ENCODE results near the gene TEX38. TPM values are rescaled to one million over a fixed set of nuclear protein-coding genes. Genes with fewer than 3 reads are reported as not detected.

The TEX38 gene
- total and polyA plus RNA-seq, 4 donors: not detected

DNA sequence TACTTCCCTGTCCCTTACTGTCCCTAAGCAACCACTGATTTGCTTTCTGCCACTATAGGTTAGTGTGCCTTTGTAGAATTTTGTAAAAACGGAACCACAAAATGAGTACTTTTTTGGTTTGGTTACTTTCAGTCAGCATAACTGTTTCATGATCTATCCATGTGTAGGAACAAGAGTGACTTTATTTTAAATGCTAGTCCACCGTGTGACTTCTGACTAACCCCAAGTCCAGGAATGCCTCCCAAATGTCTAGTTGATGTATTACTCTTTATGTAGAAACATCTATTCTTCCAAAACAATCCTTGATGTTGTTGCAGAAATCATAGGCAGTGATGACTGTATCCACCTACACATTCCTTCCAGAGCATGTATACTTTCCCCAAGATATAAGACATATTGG is 24.8 kb upstream of the TEX38 start:
- DNase-seq (ENCODE audit: low spot score): no peak
- Histone ChIP-seq H3K9me3 (ENCODE audit: control insufficient read depth in 4 of 4, low read length in 3 of 4) (no peaks in the 10 kb centered on the region), H3K27me3 (ENCODE audit: control insufficient read depth in 4 of 4, insufficient read depth in 4 of 4, low read length in 3 of 4) (no peaks in the 10 kb centered on the region), H3K9ac (ENCODE audit: low read depth in 1 of 2, low read length in 2 of 2) (no peak overlapping the region), H3K27ac (ENCODE audit: low read depth in 1 of 2, low read length in 2 of 2) (no peak overlapping the region), H3K4me1 (ENCODE audit: control insufficient read depth in 4 of 4, insufficient read depth in 4 of 4, low read length in 3 of 4) (peaks cover 0 to 7% (median 0%) of the 10 kb centered on the region in 4 donors), H3K36me3 (ENCODE audit: control insufficient read depth in 4 of 4, insufficient read depth in 3 of 4, low read depth in 1 of 4, low read length in 3 of 4) (peaks cover 0 to 20% (median 9%) of the 10 kb centered on the region in 4 donors), H3K4me3 (ENCODE audit: low read depth in 1 of 3, low read length in 3 of 3) (no peak overlapping the region)
- TF ChIP-seq RAD21 (IDR thresholded peaks at IDR 0.05): no peak
- TF ChIP-seq, protein P1, sequence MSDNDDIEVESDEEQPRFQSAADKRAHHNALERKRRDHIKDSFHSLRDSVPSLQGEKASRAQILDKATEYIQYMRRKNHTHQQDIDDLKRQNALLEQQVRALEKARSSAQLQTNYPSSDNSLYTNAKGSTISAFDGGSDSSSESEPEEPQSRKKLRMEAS (IDR thresholded peaks at IDR 0.05): no peak
- TF ChIP-seq, protein P2, sequence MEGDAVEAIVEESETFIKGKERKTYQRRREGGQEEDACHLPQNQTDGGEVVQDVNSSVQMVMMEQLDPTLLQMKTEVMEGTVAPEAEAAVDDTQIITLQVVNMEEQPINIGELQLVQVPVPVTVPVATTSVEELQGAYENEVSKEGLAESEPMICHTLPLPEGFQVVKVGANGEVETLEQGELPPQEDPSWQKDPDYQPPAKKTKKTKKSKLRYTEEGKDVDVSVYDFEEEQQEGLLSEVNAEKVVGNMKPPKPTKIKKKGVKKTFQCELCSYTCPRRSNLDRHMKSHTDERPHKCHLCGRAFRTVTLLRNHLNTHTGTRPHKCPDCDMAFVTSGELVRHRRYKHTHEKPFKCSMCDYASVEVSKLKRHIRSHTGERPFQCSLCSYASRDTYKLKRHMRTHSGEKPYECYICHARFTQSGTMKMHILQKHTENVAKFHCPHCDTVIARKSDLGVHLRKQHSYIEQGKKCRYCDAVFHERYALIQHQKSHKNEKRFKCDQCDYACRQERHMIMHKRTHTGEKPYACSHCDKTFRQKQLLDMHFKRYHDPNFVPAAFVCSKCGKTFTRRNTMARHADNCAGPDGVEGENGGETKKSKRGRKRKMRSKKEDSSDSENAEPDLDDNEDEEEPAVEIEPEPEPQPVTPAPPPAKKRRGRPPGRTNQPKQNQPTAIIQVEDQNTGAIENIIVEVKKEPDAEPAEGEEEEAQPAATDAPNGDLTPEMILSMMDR (IDR thresholded peaks at IDR 0.05; ENCODE audit: low read depth, low read length, missing input control): no peak
- no peak for TF ChIP-seq HNF4A (conservative IDR thresholded peaks at IDR 0.05)
- TF ChIP-seq JUND (IDR thresholded peaks at IDR 0.05): no peak
- no peak for TF ChIP-seq RXRA (IDR thresholded peaks at IDR 0.05)
- no peak for TF ChIP-seq SP1 (IDR thresholded peaks at IDR 0.05)
- WGBS: 97% methylated on average over 2 of the region's 2 CpGs

DNA sequence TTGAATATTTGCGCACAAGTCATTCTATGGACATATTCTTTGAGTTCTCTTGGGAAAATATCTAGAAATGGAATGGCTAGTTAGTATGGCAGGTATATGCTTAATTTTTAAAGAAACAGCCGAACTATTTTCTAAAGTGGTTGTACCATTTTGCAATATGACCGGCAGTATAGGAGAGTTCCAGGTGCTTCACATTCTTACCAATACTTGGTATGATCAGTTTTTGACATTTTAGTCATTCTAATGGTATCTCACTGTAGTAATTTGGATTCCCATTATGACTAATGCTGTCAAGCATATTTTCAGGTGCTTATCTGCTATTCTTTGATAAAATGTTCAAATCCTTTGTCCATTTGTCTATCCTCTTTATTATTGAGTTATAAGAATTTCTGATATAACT is 24.0 kb upstream of the TEX38 start:
- DNase-seq (ENCODE audit: low spot score): no peak
- TF ChIP-seq TAF1 (conservative IDR thresholded peaks at IDR 0.05) (no peak), NR2F2 (IDR thresholded peaks at IDR 0.05) (no peak), SP1 (IDR thresholded peaks at IDR 0.05) (no peak)
- TF ChIP-seq, protein P3, sequence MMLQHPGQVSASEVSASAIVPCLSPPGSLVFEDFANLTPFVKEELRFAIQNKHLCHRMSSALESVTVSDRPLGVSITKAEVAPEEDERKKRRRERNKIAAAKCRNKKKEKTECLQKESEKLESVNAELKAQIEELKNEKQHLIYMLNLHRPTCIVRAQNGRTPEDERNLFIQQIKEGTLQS (IDR thresholded peaks at IDR 0.05): no peak
- TF ChIP-seq, protein P4, sequence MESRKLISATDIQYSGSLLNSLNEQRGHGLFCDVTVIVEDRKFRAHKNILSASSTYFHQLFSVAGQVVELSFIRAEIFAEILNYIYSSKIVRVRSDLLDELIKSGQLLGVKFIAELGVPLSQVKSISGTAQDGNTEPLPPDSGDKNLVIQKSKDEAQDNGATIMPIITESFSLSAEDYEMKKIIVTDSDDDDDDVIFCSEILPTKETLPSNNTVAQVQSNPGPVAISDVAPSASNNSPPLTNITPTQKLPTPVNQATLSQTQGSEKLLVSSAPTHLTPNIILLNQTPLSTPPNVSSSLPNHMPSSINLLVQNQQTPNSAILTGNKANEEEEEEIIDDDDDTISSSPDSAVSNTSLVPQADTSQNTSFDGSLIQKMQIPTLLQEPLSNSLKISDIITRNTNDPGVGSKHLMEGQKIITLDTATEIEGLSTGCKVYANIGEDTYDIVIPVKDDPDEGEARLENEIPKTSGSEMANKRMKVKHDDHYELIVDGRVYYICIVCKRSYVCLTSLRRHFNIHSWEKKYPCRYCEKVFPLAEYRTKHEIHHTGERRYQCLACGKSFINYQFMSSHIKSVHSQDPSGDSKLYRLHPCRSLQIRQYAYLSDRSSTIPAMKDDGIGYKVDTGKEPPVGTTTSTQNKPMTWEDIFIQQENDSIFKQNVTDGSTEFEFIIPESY (IDR thresholded peaks at IDR 0.05): no peak
- Histone ChIP-seq H3K4me3 (ENCODE audit: low read depth in 1 of 3, low read length in 3 of 3) (no peak overlapping the region), H3K4me1 (ENCODE audit: control insufficient read depth in 4 of 4, insufficient read depth in 4 of 4, low read length in 3 of 4) (peaks cover 0 to 7% (median 0%) of the 10 kb centered on the region in 4 donors), H3K27me3 (ENCODE audit: control insufficient read depth in 4 of 4, insufficient read depth in 4 of 4, low read length in 3 of 4) (no peaks in the 10 kb centered on the region), H3K9ac (ENCODE audit: low read depth in 1 of 2, low read length in 2 of 2) (no peak overlapping the region), H3K36me3 (ENCODE audit: control insufficient read depth in 4 of 4, insufficient read depth in 3 of 4, low read depth in 1 of 4, low read length in 3 of 4) (peaks cover 0 to 19% (median 11%) of the 10 kb centered on the region in 4 donors), H3K9me3 (ENCODE audit: control insufficient read depth in 4 of 4, low read length in 3 of 4) (no peaks in the 10 kb centered on the region), H3K27ac (ENCODE audit: low read depth in 1 of 2, low read length in 2 of 2) (no peak overlapping the region)
- WGBS: 97% methylated on average over 3 of the region's 3 CpGs

DNA sequence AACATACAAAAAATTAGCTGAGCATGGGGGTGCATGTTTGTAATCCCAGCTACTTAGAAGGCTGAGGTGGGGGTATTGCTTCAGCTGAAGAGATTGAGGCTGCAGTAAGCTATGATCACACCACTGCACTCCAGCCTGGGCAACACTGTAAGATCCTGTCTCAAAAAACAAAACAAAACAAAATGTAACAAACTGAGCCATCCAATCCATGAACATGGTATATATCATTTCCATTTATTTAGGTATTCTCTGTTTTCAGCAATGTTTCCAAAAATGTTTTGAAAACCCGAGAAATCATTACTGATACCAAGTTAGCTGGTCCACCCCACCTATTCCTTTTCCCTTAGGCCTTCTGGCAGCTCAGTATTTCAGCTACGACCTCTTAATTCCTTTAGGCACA is 21.9 kb upstream of the TEX38 start:
- 100% methylated on average over 2 of the region's 2 CpGs for WGBS
- no peaks in the 10 kb centered on the region for H3K9me3 ChIP-seq (ENCODE audit: control insufficient read depth in 4 of 4, low read length in 3 of 4)
- TF ChIP-seq GABPA (IDR thresholded peaks at IDR 0.05 in 1 of 2, conservative IDR thresholded peaks at IDR 0.05 in 1 of 2) (no peak), HNF4A (conservative IDR thresholded peaks at IDR 0.05) (no peak), RAD21 (IDR thresholded peaks at IDR 0.05) (no peak), HNF4G (IDR thresholded peaks at IDR 0.05) (no peak), YY1 (IDR thresholded peaks at IDR 0.05) (no peak)
- TF ChIP-seq, protein P3 (IDR thresholded peaks at IDR 0.05): no peak
- TF ChIP-seq, protein P2 (IDR thresholded peaks at IDR 0.05; ENCODE audit: low read depth, low read length, missing input control): no peak
- H3K9ac ChIP-seq (ENCODE audit: low read depth in 1 of 2, low read length in 2 of 2): no peak overlapping the region
- H3K36me3 ChIP-seq (ENCODE audit: control insufficient read depth in 4 of 4, insufficient read depth in 3 of 4, low read depth in 1 of 4, low read length in 3 of 4): peaks cover 0 to 26% (median 22%) of the 10 kb centered on the region in 4 donors
- no peak overlapping the region for H3K4me3 ChIP-seq (ENCODE audit: low read depth in 1 of 3, low read length in 3 of 3)
- no peak for DNase-seq (ENCODE audit: low spot score)
- H3K27ac ChIP-seq (ENCODE audit: low read depth in 1 of 2, low read length in 2 of 2): no peak overlapping the region
- H3K27me3 ChIP-seq (ENCODE audit: control insufficient read depth in 4 of 4, insufficient read depth in 4 of 4, low read length in 3 of 4): no peaks in the 10 kb centered on the region
- no peaks in the 10 kb centered on the region for H3K4me1 ChIP-seq (ENCODE audit: control insufficient read depth in 4 of 4, insufficient read depth in 4 of 4, low read length in 3 of 4)
